Measurements from ENCODE around the gene RERE.

DNA sequence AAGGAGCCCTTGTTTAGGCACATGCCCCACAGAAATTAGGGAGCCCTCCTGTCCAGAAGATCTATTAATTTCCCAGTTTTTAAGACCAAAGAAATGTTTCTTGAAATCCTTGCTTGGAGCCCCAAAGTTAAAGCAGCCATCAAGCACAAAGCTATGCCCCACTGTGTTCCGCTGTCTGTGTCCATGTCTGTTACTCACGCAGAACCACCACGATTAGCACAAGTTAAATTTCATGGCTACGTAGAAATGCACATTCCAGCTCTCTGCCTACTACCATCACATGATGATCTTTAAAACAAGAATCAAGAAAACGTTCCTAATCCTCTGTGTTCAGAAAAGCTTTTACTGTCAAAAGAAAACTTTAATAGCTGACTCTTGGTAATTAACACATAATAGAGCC lies 238.5 kb downstream of the RERE start:
- TF ChIP-seq, protein P1, sequence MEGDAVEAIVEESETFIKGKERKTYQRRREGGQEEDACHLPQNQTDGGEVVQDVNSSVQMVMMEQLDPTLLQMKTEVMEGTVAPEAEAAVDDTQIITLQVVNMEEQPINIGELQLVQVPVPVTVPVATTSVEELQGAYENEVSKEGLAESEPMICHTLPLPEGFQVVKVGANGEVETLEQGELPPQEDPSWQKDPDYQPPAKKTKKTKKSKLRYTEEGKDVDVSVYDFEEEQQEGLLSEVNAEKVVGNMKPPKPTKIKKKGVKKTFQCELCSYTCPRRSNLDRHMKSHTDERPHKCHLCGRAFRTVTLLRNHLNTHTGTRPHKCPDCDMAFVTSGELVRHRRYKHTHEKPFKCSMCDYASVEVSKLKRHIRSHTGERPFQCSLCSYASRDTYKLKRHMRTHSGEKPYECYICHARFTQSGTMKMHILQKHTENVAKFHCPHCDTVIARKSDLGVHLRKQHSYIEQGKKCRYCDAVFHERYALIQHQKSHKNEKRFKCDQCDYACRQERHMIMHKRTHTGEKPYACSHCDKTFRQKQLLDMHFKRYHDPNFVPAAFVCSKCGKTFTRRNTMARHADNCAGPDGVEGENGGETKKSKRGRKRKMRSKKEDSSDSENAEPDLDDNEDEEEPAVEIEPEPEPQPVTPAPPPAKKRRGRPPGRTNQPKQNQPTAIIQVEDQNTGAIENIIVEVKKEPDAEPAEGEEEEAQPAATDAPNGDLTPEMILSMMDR (IDR thresholded peaks at IDR 0.05; ENCODE audit: insufficient read depth, low read length, poor library complexity, severe bottlenecking), result no peak
- TF ChIP-seq EZH2phosphoT487 (conservative IDR thresholded peaks at IDR 0.05; ENCODE audit: low read length), result no peak

Measured in SU-DHL-6 (cell line).